PC-9 (cell line): ENCODE measurements around the gene AUTS2. TPM values are rescaled to one million over a fixed set of nuclear protein-coding genes. Genes with fewer than 3 reads are reported as not detected.

Experiments
- BruUV-seq: library from RNA; stranded (reverse); fragments of 400-500 nt; replicated peaks from 2 replicates; lab custom pipeline; 2021; lab: Mats Ljungman, UMichigan
- CTCF ChIA-PET: fragments of 300-600 bp; sonication (Branson Sonifier 250); formaldehyde crosslinking; loops from one replicate; lab custom pipeline; 2022; ENCODE audit warnings: antibody characterized with exemption; lab: Charles Lee
- POLR2A ChIA-PET: fragments of 300-600 bp; sonication (Branson Sonifier 250); formaldehyde crosslinking; loops from one replicate; lab custom pipeline; 2022; ENCODE audit warnings: antibody characterized with exemption; ENCODE audit not compliant: unreplicated experiment; lab: Charles Lee
- DNase-seq, 2 experiments: peaks; one replicate each; pipeline versions ENCODE4 v3.0.0 to v3.0.0-alpha.2; 2015 to 2022; ENCODE audit warnings: mixed read lengths in 1 of 2
- H2AFZ ChIP-seq: fragments of 200-600 bp; sonication (generic); 2 replicates; pipeline ENCODE4 v1.8.1; 2017; ENCODE audit warnings: antibody characterized with exemption
- H3F3A ChIP-seq: fragments of 200-600 bp; sonication (generic); 2 replicates; pipeline ENCODE4 v1.8.1; 2017; ENCODE audit warnings: antibody characterized with exemption, mild to moderate bottlenecking, low read depth; ENCODE audit not compliant: insufficient read depth
- H3K27ac ChIP-seq: fragments of 200-600 bp; sonication (generic); 2 replicates; pipeline ENCODE4 v1.6.1; 2016; ENCODE audit warnings: mixed run types
- H3K27me3 ChIP-seq: fragments of 200-600 bp; sonication (generic); 2 replicates; pipeline ENCODE4 v1.6.1; 2016; ENCODE audit warnings: low read depth, mixed run types; ENCODE audit not compliant: insufficient read depth
- H3K36me3 ChIP-seq: fragments of 200-600 bp; sonication (generic); 2 replicates; pipeline ENCODE4 v1.6.1; 2016; ENCODE audit warnings: low read depth, mixed run types
- H3K4me1 ChIP-seq: fragments of 200-600 bp; sonication (generic); replicated peaks from 2 replicates; pipeline ENCODE4 v1.6.1; 2016; ENCODE audit warnings: mixed run types; ENCODE audit not compliant: insufficient read depth
- H3K4me2 ChIP-seq: fragments of 200-600 bp; sonication (generic); 2 replicates; pipeline ENCODE4 v1.6.1; 2017; ENCODE audit warnings: mixed run types
- H3K4me3 ChIP-seq: fragments of 200-600 bp; sonication (generic); 2 replicates; pipeline ENCODE4 v1.6.1; 2016; ENCODE audit warnings: mixed run types
- H3K79me2 ChIP-seq: fragments of 200-600 bp; sonication (generic); 2 replicates; pipeline ENCODE4 v1.6.1; 2017; ENCODE audit warnings: low read depth, mixed run types
- H3K9me2 ChIP-seq: fragments of 200-600 bp; sonication (generic); 2 replicates; pipeline ENCODE4 v1.8.1; 2017; ENCODE audit warnings: mild to moderate bottlenecking; ENCODE audit not compliant: insufficient read depth
- H3K9me3 ChIP-seq: fragments of 200-600 bp; sonication (generic); 2 replicates; pipeline ENCODE4 v1.8.1; 2016; ENCODE audit warnings: low read depth; ENCODE audit not compliant: insufficient read depth
- H4K20me1 ChIP-seq: fragments of 200-600 bp; sonication (generic); 2 replicates; pipeline ENCODE4 v1.8.1; 2017; ENCODE audit not compliant: insufficient read depth
- EZH2 ChIP-seq: fragments of 200-600 bp; sonication (generic); IDR thresholded peaks from 2 replicates; pipeline ENCODE4 v1.8.0; 2017; ENCODE audit warnings: antibody characterized with exemption, low read depth
- intact Hi-C: fragments of 100-400 bp; cut with micrococcal nuclease; formaldehyde crosslinking; loops from one replicate; pipeline ENCODE4 v1.10.0; 2022; ENCODE audit not compliant: unreplicated experiment
- total RNA-seq: library from RNA; stranded (reverse); gene quantifications from 2 replicates; pipeline ENCODE4 v1.2.3, GENCODE V29; 2021
- TF ChIP-seq, protein P1 (sequence below): fragments of 200-600 bp; sonication (generic); conservative IDR thresholded peaks from 2 replicates; pipeline ENCODE4 v1.6.1; 2017; ENCODE audit warnings: mixed run types, antibody characterized with exemption, mild to moderate bottlenecking, moderate library complexity

The AUTS2 gene
- total RNA-seq, 1 experiment from 2014 or later: not detected

DNA sequence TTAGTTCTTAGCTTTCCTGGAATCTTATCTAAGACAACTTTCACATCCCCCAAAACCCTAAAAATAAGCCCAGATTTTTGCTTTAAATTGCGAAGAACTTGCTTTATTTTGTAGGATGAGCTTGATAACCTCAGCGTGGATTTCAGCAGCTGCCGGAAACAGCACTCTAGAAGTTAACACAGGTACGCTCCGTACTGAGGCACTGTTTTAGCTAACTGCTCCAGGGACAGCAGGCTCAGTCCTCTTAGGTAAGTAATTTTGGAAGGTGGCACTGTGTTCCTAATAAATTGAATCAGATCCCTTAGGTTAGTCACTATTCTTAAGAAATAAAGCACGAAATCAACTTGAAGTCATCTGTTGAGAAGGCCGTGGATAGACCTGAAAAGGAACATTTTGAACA lies 2.2 kb upstream of the AUTS2 start:
- Histone ChIP-seq H3K27me3 (peaks cover 8% of the 10 kb centered on the region; the same call in 1 of the 2 replicates), H3K4me2 (no peak overlapping the region), H3K36me3 (no peaks in the 10 kb centered on the region), H3K4me1 (no peaks in the 10 kb centered on the region), H3K9me3 (no peaks in the 10 kb centered on the region), H3K79me2 (no peaks in the 10 kb centered on the region), H4K20me1 (no peaks in the 10 kb centered on the region), H3K4me3 (no peak overlapping the region), H3K9me2 (no peaks in the 10 kb centered on the region), H3K27ac (no peak overlapping the region), H2AFZ (no peak overlapping the region), H3F3A (no peaks in the 10 kb centered on the region)
- no peak for TF ChIP-seq EZH2
- TF ChIP-seq, protein P1, sequence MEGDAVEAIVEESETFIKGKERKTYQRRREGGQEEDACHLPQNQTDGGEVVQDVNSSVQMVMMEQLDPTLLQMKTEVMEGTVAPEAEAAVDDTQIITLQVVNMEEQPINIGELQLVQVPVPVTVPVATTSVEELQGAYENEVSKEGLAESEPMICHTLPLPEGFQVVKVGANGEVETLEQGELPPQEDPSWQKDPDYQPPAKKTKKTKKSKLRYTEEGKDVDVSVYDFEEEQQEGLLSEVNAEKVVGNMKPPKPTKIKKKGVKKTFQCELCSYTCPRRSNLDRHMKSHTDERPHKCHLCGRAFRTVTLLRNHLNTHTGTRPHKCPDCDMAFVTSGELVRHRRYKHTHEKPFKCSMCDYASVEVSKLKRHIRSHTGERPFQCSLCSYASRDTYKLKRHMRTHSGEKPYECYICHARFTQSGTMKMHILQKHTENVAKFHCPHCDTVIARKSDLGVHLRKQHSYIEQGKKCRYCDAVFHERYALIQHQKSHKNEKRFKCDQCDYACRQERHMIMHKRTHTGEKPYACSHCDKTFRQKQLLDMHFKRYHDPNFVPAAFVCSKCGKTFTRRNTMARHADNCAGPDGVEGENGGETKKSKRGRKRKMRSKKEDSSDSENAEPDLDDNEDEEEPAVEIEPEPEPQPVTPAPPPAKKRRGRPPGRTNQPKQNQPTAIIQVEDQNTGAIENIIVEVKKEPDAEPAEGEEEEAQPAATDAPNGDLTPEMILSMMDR: no peak
- intact Hi-C loops: no loop called here
- ChIA-PET POLR2A (no interaction called here), CTCF (no interaction called here)
- DNase-seq: no peak
- no TSS peak for BruUV-seq

- no peak overlapping the region for H3K27ac ChIP-seq
- no peaks in the 10 kb centered on the region for H3F3A ChIP-seq
- no peak overlapping the region for H2AFZ ChIP-seq
- H3K4me2 ChIP-seq: no peak overlapping the region
- ChIA-PET POLR2A (no interaction called here), CTCF (no interaction called here)
- no peaks in the 10 kb centered on the region for H3K9me2 ChIP-seq
- H3K9me3 ChIP-seq: no peaks in the 10 kb centered on the region
- intact Hi-C loops: no loop called here
- TF ChIP-seq, protein P1: no peak
- no peak for TF ChIP-seq EZH2
- no peaks in the 10 kb centered on the region for H4K20me1 ChIP-seq
- peaks cover 2% of the 10 kb centered on the region; the same call in 1 of the 2 replicates for H3K27me3 ChIP-seq
- no peak overlapping the region for H3K4me3 ChIP-seq
- H3K79me2 ChIP-seq: no peaks in the 10 kb centered on the region
- no peaks in the 10 kb centered on the region for H3K36me3 ChIP-seq
- H3K4me1 ChIP-seq: no peaks in the 10 kb centered on the region
- no peak for DNase-seq
- BruUV-seq: no TSS peak
Observed at GRCh38 chr7:69596723-69597277, 1.5 kb upstream of the AUTS2 start.

- ChIA-PET POLR2A (no interaction called here), CTCF (no interaction called here)
- H3K36me3 ChIP-seq: no peaks in the 10 kb centered on the region
- H3K4me2 ChIP-seq: no peak overlapping the region
- DNase-seq: no peak
- no peak overlapping the region for H3K4me3 ChIP-seq
- no peak overlapping the region for H3K27ac ChIP-seq
- no peaks in the 10 kb centered on the region for H3K9me3 ChIP-seq
- H3K27me3 ChIP-seq: no peaks in the 10 kb centered on the region; the same call in 1 of the 2 replicates
- H3K79me2 ChIP-seq: no peaks in the 10 kb centered on the region
- intact Hi-C loops: no loop called here
- H4K20me1 ChIP-seq: no peaks in the 10 kb centered on the region
- no peak for TF ChIP-seq EZH2
- TF ChIP-seq, protein P1: no peak
- no peaks in the 10 kb centered on the region for H3K9me2 ChIP-seq
- no peaks in the 10 kb centered on the region for H3K4me1 ChIP-seq
- no TSS peak for BruUV-seq
- no peaks in the 10 kb centered on the region for H3F3A ChIP-seq
- H2AFZ ChIP-seq: no peak overlapping the region
Observed at GRCh38 chr7:69597278-69598076, 798 bp upstream of the AUTS2 start.
